ENCODE data around the gene MOGAT3.

GRCh38 chr7:101222275-101222830, 21.5 kb upstream of the MOGAT3 start:
- TF ChIP-seq CTCF (IDR thresholded peaks at IDR 0.05), result no peak
- TF ChIP-seq POLR2AphosphoS5 (IDR thresholded peaks at IDR 0.05), result no peak
- TF ChIP-seq POLR2A (IDR thresholded peaks at IDR 0.05), result no peak
